Loucy (cell line): ENCODE results near the gene B3GLCT.

Experiments used
- H2AFZ ChIP-seq: fragments of 200-600 bp; sonication (generic); 2 replicates; pipeline ENCODE4 v1.6.0; 2016; ENCODE audit warnings: antibody characterized with exemption, mild to moderate bottlenecking, low read length, moderate library complexity
- H3F3A ChIP-seq: fragments of 200-600 bp; 2 replicates; pipeline ENCODE4 v1.6.0; 2016; ENCODE audit warnings: antibody characterized with exemption, low read depth, mild to moderate bottlenecking
- H3K27me3 ChIP-seq: fragments of 200-600 bp; sonication (generic); 2 replicates; pipeline ENCODE4 v1.6.1; 2014; ENCODE audit warnings: low read length, mild to moderate bottlenecking; ENCODE audit not compliant: insufficient read depth, poor library complexity, severe bottlenecking
- H3K36me3 ChIP-seq: fragments of 200-600 bp; sonication (generic); 2 replicates; pipeline ENCODE4 v1.6.1; 2016; ENCODE audit warnings: low read length; ENCODE audit not compliant: insufficient read depth
- H3K4me1 ChIP-seq: fragments of 200-600 bp; sonication (generic); 2 replicates; pipeline ENCODE4 v1.5.1; 2014; ENCODE audit warnings: low read length, mild to moderate bottlenecking; ENCODE audit not compliant: insufficient read depth, poor library complexity, severe bottlenecking
- H3K4me2 ChIP-seq: fragments of 200-600 bp; sonication (generic); 2 replicates; pipeline ENCODE4 v1.6.0; 2014; ENCODE audit warnings: antibody characterized with exemption, low read length, low read depth, mild to moderate bottlenecking; ENCODE audit not compliant: poor library complexity, severe bottlenecking
- H3K4me3 ChIP-seq: fragments of 200-600 bp; sonication (generic); 2 replicates; pipeline ENCODE4 v1.5.1; 2014; ENCODE audit warnings: low read length, mild to moderate bottlenecking, mixed read lengths; ENCODE audit not compliant: poor library complexity, severe bottlenecking
- H3K79me2 ChIP-seq: fragments of 200-600 bp; sonication (generic); 2 replicates; pipeline ENCODE4 v1.6.1; 2014; ENCODE audit warnings: low read length; ENCODE audit not compliant: insufficient read depth
- H3K9ac ChIP-seq: fragments of 200-600 bp; sonication (generic); 2 replicates; pipeline ENCODE4 v1.6.0; 2014; ENCODE audit warnings: mild to moderate bottlenecking, low read depth, low read length, moderate library complexity; ENCODE audit not compliant: poor library complexity, severe bottlenecking
- H3K9me2 ChIP-seq: fragments of 200-600 bp; sonication (generic); replicated peaks from 2 replicates; pipeline ENCODE4 v1.6.1; 2016; ENCODE audit warnings: low read depth, low read length, mixed read lengths
- H3K9me3 ChIP-seq: fragments of 200-600 bp; sonication (generic); 2 replicates; pipeline ENCODE4 v1.6.1; 2014; ENCODE audit warnings: mild to moderate bottlenecking, antibody characterized with exemption, low read length, low read depth; ENCODE audit not compliant: insufficient read depth
- H4K20me1 ChIP-seq: fragments of 200-600 bp; sonication (generic); 2 replicates; pipeline ENCODE4 v1.6.0; 2014; ENCODE audit warnings: antibody characterized with exemption, low read length, mild to moderate bottlenecking; ENCODE audit not compliant: insufficient read depth, poor library complexity, severe bottlenecking
- EZH2phosphoT487 ChIP-seq: fragments of 200-600 bp; IDR thresholded peaks from 2 replicates; pipeline ENCODE4 v1.6.1; 2018; ENCODE audit warnings: antibody characterized with exemption, mild to moderate bottlenecking, moderate library complexity, borderline replicate concordance
- TF ChIP-seq, protein P1 (sequence below): fragments of 200-600 bp; sonication (generic); conservative IDR thresholded peaks from 2 replicates; pipeline ENCODE4 v1.5.1; 2014; ENCODE audit warnings: mild to moderate bottlenecking, antibody characterized with exemption, low read length

B3GLCT gene

DNA sequence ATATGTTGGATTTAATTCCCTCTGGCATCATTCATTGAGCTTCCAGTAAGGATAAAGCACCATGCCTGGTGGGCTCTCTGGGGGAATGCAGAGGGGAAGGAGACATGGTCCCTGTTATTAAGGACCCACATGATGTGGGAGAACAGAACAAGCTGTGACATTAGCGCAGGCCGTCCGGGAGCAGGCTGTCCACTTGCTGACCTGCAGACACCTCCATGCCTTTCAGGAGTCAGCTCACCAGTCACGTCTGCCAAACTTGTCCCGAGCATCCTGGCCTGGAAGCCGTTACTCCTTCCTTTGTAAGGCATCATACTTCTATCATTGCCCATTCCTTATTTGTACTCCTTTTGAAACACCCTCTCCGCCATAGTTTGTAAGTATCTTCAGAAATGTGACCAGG lies 23.4 kb downstream of the B3GLCT start:
- H4K20me1 ChIP-seq = no peaks in the 10 kb centered on the region
- H3K9ac ChIP-seq = no peak overlapping the region
- peaks cover 6% of the 10 kb centered on the region; the same call in 1 of the 2 replicates for H3K36me3 ChIP-seq
- no peak overlapping the region for H3K4me3 ChIP-seq
- no peaks in the 10 kb centered on the region for H3K9me2 ChIP-seq
- H3K79me2 ChIP-seq = peaks cover 19% of the 10 kb centered on the region; the same call in 1 of the 2 replicates
- H2AFZ ChIP-seq = no peak overlapping the region
- TF ChIP-seq, protein P1, sequence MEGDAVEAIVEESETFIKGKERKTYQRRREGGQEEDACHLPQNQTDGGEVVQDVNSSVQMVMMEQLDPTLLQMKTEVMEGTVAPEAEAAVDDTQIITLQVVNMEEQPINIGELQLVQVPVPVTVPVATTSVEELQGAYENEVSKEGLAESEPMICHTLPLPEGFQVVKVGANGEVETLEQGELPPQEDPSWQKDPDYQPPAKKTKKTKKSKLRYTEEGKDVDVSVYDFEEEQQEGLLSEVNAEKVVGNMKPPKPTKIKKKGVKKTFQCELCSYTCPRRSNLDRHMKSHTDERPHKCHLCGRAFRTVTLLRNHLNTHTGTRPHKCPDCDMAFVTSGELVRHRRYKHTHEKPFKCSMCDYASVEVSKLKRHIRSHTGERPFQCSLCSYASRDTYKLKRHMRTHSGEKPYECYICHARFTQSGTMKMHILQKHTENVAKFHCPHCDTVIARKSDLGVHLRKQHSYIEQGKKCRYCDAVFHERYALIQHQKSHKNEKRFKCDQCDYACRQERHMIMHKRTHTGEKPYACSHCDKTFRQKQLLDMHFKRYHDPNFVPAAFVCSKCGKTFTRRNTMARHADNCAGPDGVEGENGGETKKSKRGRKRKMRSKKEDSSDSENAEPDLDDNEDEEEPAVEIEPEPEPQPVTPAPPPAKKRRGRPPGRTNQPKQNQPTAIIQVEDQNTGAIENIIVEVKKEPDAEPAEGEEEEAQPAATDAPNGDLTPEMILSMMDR = no peak
- TF ChIP-seq EZH2phosphoT487 = no peak
- peaks cover 55% of the 10 kb centered on the region for H3K4me1 ChIP-seq
- no peaks in the 10 kb centered on the region for H3K27me3 ChIP-seq
- H3F3A ChIP-seq = peaks cover 2% of the 10 kb centered on the region; the same call in 1 of the 2 replicates
- H3K4me2 ChIP-seq = no peak overlapping the region
- H3K9me3 ChIP-seq = no peaks in the 10 kb centered on the region

DNA sequence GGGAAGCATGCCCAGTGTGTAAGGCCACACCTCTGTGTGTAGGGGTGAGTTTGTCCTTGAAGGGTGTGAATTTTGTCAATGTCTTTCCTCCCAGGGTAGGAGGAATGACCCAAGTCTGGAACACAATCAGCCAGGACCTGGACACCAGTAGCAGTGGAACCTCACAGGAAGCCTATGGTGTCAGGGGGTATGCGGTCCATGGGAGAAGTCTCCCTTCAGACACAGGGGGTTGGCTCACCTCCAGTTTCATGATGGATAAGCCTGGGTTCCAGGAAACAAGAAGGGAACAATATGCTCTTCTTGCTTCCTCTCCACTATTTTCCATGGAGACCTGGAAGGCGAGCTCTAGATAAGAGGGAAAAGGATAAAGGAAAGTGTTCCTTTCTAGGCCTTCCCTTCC lies 23.9 kb downstream of the B3GLCT start:
- Histone ChIP-seq H2AFZ (no peak overlapping the region), H3K4me3 (no peak overlapping the region), H3K4me2 (no peak overlapping the region), H3K36me3 (peaks cover 6% of the 10 kb centered on the region; the same call in 1 of the 2 replicates), H3K9me3 (no peaks in the 10 kb centered on the region), H3K27me3 (no peaks in the 10 kb centered on the region), H4K20me1 (no peaks in the 10 kb centered on the region), H3K9ac (no peak overlapping the region), H3F3A (peaks cover 6% of the 10 kb centered on the region; the same call in 1 of the 2 replicates), H3K79me2 (peaks cover 22% of the 10 kb centered on the region), H3K4me1 (peaks cover 59% of the 10 kb centered on the region), H3K9me2 (no peaks in the 10 kb centered on the region)
- TF ChIP-seq, protein P1 = no peak
- TF ChIP-seq EZH2phosphoT487 = no peak

DNA sequence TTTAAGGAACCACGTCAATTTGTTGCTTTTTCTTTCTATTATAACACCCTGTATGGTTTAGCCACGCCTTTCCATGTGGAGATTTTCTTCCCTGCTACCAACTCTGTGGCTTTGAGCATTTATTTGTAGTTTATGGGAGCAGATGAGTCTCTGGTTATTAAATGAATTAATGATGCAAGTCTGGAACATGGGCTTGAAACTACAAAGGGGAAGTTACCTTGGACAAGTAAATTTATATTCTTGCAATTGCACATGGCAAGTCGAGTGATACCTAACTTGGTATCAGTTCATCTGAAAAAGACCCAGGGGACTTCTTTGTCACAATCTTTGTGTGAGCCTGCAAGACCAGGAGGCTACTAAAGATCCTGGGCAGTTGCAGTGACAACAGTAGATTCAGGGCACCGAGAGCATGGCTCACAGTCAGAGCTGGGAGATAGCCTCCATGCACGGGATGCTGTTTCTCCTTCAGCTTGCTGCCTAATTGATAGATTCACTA lies 24.4 kb downstream of the B3GLCT start:
- no peak overlapping the region for H3K9ac ChIP-seq
- no peak overlapping the region for H2AFZ ChIP-seq
- H4K20me1 ChIP-seq = no peaks in the 10 kb centered on the region
- H3K4me1 ChIP-seq = peaks cover 60% of the 10 kb centered on the region
- H3K4me3 ChIP-seq = no peak overlapping the region
- no peak overlapping the region for H3K4me2 ChIP-seq
- peaks cover 8% of the 10 kb centered on the region; the same call in 1 of the 2 replicates for H3F3A ChIP-seq
- TF ChIP-seq, protein P1 = no peak
- TF ChIP-seq EZH2phosphoT487 = no peak
- H3K27me3 ChIP-seq = no peaks in the 10 kb centered on the region
- no peaks in the 10 kb centered on the region for H3K9me3 ChIP-seq
- peaks cover 6% of the 10 kb centered on the region; the same call in 1 of the 2 replicates for H3K36me3 ChIP-seq
- peaks cover 28% of the 10 kb centered on the region for H3K79me2 ChIP-seq
- no peaks in the 10 kb centered on the region for H3K9me2 ChIP-seq
